Thoracic aorta endothelial cell (primary cell): ENCODE results near the gene QPCTL. TPM values are rescaled to one million over a fixed set of nuclear protein-coding genes. Genes with fewer than 3 reads are reported as not detected.

ENCODE experiments used
- small RNA-seq: library from RNA; depleted of rRNA; stranded (forward); fragments of <200 nt; gene quantifications from one replicate; pipeline ENCODE3, GENCODE V24; 2012
- total RNA-seq: library from RNA; depleted of rRNA; stranded (reverse); fragments of >200 nt; gene quantifications from 2 replicates; pipeline ENCODE4 v1.2.3, GENCODE V29; 2012

Gene QPCTL
- 19.4 and 26.7 TPM in 2 replicates for total RNA-seq

DNA sequence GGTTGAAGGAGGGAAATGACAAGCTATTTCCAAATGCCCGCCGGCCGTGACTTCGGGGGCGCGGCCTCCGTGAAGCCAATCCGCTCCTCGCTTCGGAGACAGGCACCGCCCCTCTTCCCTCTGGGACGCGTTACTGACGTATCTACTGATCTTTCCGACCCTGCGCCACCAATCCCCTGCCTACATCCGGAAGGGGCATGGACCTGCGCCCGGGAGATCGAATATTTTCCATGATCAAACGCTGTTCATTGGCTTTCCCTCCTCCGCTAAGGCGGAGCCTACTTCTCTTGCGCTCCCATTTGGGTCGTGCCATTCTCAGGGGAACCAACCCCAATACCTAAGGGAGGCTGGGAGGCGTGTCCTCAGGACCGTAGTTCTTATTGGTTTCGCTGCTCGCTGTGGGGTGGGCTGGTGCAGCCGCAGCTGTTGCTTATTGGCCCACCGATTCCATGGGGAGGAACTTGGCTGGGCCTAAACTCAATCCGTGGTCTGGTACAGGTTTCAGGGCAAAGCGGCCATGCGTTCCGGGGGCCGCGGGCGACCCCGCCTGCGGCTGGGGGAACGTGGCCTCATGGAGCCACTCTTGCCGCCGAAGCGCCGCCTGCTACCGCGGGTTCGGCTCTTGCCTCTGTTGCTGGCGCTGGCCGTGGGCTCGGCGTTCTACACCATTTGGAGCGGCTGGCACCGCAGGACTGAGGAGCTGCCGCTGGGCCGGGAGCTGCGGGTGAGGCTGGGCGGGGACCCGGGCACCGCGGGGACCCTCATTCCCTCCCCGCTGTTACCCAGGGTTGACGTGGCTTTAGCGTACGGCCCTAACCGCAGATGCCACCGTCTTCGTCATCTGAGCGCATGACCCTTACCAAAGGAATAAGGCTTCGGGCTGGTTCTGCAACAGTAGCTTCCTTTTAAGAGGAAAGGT is at the start of gene QPCTL:
Gene QPCTL, plus strand, starts transcription at position 480 of the 919 bp plus-strand sequence. Its CDS starts 38 bp downstream, at position 518.

DNA sequence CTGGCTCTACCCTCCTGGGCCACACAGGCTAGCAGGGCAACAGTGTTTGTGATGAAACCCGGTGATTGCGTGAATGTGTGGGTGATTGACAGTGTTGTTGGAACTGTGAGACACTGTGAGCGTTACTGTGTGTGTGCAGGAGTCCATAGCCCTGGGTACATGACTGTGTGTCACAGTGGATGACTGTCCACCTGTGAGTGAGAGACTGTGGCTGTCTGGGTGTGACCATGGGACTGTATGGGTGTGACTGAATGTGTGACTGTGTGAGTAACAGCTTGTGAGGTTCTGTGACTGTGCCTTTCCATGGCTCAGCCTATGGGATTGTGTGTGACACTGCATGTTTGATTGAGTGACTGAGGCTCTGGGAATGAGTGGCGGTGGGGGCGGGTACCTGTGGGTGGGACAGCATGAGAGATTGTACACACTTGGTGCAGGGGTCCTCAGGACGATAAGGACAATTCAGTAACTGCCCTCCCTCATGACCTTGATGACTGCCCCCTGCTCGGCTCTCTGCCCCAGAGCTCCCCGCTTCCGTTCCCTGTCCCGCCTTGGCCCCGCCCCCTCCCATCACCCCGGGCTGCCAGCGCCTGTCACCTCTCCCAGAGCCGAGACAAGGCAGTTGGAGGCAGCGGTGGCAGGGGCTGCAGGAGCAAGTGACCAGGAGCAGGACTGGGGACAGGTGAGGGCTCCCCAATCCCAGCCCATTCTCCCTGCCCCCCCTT is 24.7 kb upstream of the QPCTL start, which contains the start of gene GIPR:
Gene GIPR, plus strand, starts transcription at position 602 of the 722 bp plus-strand sequence. CDS start 1,300 bp downstream, outside the sequence.

DNA sequence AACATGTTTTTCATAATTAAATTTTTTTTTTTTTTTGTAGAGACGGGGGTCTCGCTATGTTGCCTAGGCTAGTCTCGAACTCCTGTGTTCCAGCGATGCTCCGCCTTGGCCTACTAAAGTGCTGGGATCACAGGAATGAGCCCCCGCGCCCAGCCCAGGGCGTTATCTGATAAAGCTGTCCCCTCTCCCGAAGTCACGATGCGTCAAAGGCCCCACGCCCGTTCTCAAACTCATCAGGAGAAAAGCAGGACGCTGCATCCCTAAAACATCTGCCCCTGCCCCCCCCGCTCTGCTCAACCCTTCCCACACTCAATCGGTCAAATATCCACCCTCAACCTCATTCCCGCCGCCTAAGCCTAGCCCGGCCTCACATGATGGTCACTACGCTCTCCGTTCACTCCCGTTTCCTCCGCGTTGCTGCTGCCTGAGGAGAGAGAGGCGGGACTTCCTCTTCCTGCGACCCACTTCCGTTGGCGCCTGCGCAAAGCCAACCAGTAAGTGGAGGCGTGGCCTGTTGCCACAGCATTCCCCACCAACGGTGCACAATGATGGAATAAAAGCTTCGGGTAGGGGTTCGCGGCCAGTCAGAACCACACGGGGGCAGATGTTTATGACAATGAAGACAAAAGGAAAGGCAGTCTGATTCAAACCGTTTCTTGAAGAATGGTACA is 815 bp upstream of the QPCTL start, which contains the start of gene SNRPD2:
Gene SNRPD2, minus strand, starts transcription at position 438 of the 671 bp plus-strand sequence. Its CDS starts 65 bp downstream, at position 373.

DNA sequence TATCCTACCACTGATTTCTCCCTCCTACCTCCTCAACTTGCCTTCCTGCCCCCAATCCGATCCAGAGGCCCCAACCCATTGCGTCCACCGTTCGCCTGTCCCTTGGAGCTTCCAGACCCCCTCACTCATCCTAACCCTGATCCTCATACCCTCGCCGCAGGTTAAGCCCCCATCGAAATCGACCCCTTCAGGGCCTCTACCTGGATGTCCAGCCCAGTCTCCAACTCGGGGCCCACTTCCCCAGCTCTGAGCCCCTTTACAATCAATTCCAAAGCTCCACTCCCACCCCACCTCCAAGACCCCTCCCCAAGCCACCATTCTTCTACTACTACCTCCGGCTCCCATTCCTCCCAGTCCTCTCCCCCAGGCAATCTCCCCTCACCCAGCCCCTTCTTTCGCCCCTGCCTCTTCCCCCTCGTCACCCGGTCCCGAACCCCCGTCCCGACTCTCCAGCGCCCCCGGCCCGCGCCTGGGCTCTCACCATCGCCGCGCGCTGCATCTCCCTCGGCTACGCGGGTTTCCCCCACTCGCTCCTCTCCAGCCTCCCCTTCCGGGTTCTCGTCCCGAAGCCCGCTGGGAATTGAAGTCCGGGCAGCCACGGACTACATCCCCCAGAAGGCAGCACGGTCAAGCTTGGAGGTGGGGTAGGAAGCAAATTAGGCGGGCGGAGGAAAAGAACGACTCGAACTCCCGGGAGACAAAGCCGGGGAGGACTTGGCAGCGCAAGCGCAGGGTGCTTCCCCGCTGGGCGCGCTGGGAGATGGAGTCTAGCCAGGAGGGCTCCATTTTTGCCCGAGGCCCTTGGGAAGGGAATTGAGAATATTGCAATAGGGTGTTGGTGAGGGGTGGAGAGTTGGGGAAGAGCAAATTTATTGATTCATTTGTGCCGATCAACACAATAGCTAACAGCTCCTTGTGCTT is 38.2 kb downstream of the QPCTL start, which contains the start of gene FBXO46:
Gene FBXO46, minus strand, starts transcription at position 529 of the 921 bp plus-strand sequence. CDS start 17,401 bp downstream, outside the sequence.

DNA sequence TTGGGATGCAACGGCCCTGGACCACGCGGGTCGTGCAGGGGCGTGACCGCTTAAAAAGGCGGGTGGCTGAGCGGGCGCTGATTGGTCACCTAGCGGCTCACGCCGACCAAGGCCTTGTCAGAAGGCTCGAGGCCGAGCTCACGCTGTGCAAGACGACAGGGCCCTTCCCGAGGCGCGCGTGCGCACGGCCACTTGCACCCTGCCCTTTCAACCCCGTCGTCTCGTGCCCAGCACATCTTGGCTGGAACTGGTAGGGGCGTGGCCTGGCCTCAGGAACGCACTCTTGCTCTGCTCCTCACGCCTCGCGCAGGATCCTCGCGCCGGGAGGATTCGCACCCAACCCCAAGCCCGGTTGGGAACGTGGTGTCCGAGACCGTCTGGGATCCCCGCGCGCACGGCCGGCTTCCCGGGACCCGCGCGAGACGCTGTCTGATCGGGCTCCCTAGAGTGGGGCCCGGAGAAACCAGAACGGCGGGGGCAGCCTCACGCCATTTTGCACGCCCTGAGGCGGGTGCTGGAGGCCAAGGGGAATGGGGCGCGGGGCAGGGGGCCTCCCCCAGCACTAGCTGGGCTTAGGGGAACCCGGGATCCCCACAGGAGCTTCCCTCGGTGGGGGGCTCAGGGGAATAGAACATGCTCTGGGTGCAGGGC is 40.8 kb downstream of the QPCTL start, which contains the start of gene MEIOSIN:
Gene MEIOSIN, plus strand, starts transcription at position 280 of the 651 bp plus-strand sequence. CDS start 1,938 bp downstream, outside the sequence.

Small RNA genes within 50 kb of the gene (small RNA-seq; reads per million reads assigned to genes)
- gene MIR642A (not detected), gene RN7SL836P (not detected)

Other genes starting within 250 kb of the QPCTL start
- 0.27 and 0.65 TPM in 2 replicates for gene FOSB, start 224.7 kb upstream of the QPCTL start, total RNA-seq
- gene RTN2, start 195.6 kb upstream of the QPCTL start, total RNA-seq, result 5.5 and 6.9 TPM in 2 replicates
- 1.5 and 2.1 TPM in 2 replicates for gene PPM1N, start 194.2 kb upstream of the QPCTL start, total RNA-seq
- 178 and 185 TPM in 2 replicates for gene VASP, start 185.2 kb upstream of the QPCTL start, total RNA-seq
- gene OPA3, start 107.9 kb upstream of the QPCTL start, total RNA-seq, result 10.4 and 14.6 TPM in 2 replicates
- 10.0 and 15.7 TPM in 2 replicates for gene GPR4, start 90.5 kb upstream of the QPCTL start, total RNA-seq
- gene EML2, start 53.3 kb upstream of the QPCTL start, total RNA-seq, result 17.2 and 17.7 TPM in 2 replicates
- not detected in 2 replicates for gene GIPR, start 24.4 kb upstream of the QPCTL start, total RNA-seq
- 195 and 253 TPM in 2 replicates for gene SNRPD2, start 713 bp upstream of the QPCTL start, total RNA-seq
- gene FBXO46, start 38.2 kb downstream of the QPCTL start, total RNA-seq, result 9.8 and 12.1 TPM in 2 replicates
- not detected in 2 replicates for gene MEIOSIN, start 40.8 kb downstream of the QPCTL start, total RNA-seq
- 4.1 and 6.4 TPM in 2 replicates for gene SIX5, start 76.6 kb downstream of the QPCTL start, total RNA-seq
- 13.4 and 13.5 TPM in 2 replicates for gene DMPK, start 89.8 kb downstream of the QPCTL start, total RNA-seq
- gene DMWD, start 100.2 kb downstream of the QPCTL start, total RNA-seq, result 39.4 and 47.8 TPM in 2 replicates
- 0.13 and 0.14 TPM in 2 replicates for gene RSPH6A, start 122.6 kb downstream of the QPCTL start, total RNA-seq
- gene SYMPK, start 170.5 kb downstream of the QPCTL start, total RNA-seq, result 38.3 and 47.0 TPM in 2 replicates
- gene FOXA3, start 171.7 kb downstream of the QPCTL start, total RNA-seq, result not detected in 2 replicates
- 16.1 and 22.4 TPM in 2 replicates for gene IRF2BP1, start 193.5 kb downstream of the QPCTL start, total RNA-seq
- 2.4 and 2.7 TPM in 2 replicates for gene MYPOP, start 209.9 kb downstream of the QPCTL start, total RNA-seq
- not detected in 2 replicates for gene NANOS2, start 222.1 kb downstream of the QPCTL start, total RNA-seq